GM12873 (cell line): Measurements from ENCODE around the gene C1QTNF1.

ENCODE experiments used
- CTCF ChIP-seq: IDR thresholded peaks from 2 replicates; pipeline ENCODE4 v1.5.1; 2012; ENCODE audit warnings: low read depth, mild to moderate bottlenecking, moderate library complexity, low read length, control low read depth; ENCODE audit not compliant: insufficient read depth; ENCODE audit errors: missing control alignments

The C1QTNF1 gene

GRCh38 chr17:79019632-79020584, 4.1 kb upstream of the C1QTNF1 start:
- peak; percentile 55 for TF ChIP-seq CTCF

- no peak for TF ChIP-seq CTCF
Observed at GRCh38 chr17:79020631-79021301, 3.2 kb upstream of the C1QTNF1 start.

GRCh38 chr17:79022507-79022991, 1.4 kb upstream of the C1QTNF1 start:
- no peak for TF ChIP-seq CTCF

GRCh38 chr17:79023180-79023705, 726 bp upstream of the C1QTNF1 start:
- TF ChIP-seq CTCF: no peak

- TF ChIP-seq CTCF: no peak
Observed at GRCh38 chr17:79024901-79025737, 1.1 kb downstream of the C1QTNF1 start.

GRCh38 chr17:79026376-79027273, 2.7 kb downstream of the C1QTNF1 start:
- no peak for TF ChIP-seq CTCF
